Measurements from ENCODE around the gene LAPTM5.

LAPTM5 gene

DNA sequence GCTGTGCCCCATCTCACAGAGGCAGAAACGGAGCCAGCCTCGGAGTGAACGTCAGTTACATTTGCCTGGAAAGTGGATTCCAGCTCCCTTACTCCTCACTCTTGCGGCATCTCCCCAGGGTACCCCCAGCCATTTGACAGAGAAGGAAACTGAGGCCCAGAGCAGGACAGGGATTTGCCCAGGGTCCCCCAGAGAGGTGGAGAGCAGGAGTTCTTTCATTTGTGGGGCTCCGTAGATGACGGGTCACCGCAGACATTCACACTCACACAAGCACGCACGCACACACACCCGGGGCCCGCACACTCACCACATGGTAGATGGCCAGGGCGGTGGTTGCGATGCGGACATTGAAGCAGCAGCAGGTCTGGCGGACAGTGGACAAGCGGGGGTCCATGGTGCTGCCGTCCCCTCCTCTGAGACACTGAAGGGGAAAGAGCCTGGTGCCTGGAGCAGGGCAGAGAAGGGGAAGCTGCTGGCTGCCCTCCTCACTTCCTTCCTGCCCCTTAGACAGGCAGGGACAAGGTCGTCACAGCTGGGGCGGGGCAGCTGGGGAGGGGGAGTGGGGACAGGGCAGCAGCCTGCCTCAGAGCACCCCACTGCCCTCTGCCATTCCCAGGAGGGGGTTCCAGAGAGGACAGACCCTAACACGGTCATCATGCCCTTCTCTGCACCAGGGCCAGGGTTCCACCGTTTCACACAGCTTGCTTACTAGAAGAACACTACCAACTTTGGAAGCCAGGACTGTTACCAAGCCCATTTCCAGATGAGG lies at the start of gene LAPTM5:
Gene LAPTM5, minus strand, starts transcription at position 423 of the 769 bp plus-strand sequence. Its CDS starts 29 bp downstream, at position 394.
- TF ChIP-seq, protein P1, sequence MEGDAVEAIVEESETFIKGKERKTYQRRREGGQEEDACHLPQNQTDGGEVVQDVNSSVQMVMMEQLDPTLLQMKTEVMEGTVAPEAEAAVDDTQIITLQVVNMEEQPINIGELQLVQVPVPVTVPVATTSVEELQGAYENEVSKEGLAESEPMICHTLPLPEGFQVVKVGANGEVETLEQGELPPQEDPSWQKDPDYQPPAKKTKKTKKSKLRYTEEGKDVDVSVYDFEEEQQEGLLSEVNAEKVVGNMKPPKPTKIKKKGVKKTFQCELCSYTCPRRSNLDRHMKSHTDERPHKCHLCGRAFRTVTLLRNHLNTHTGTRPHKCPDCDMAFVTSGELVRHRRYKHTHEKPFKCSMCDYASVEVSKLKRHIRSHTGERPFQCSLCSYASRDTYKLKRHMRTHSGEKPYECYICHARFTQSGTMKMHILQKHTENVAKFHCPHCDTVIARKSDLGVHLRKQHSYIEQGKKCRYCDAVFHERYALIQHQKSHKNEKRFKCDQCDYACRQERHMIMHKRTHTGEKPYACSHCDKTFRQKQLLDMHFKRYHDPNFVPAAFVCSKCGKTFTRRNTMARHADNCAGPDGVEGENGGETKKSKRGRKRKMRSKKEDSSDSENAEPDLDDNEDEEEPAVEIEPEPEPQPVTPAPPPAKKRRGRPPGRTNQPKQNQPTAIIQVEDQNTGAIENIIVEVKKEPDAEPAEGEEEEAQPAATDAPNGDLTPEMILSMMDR (IDR thresholded peaks at IDR 0.05; ENCODE audit: insufficient read depth, low read depth, low read length, missing control alignments), result no peak
- H3K4me3 ChIP-seq (ENCODE audit: low read depth, low read length), result peak within 1 kb of the TSS; percentile 88
- peak; percentile 78 for DNase-seq (ENCODE audit: low read depth)

DNA sequence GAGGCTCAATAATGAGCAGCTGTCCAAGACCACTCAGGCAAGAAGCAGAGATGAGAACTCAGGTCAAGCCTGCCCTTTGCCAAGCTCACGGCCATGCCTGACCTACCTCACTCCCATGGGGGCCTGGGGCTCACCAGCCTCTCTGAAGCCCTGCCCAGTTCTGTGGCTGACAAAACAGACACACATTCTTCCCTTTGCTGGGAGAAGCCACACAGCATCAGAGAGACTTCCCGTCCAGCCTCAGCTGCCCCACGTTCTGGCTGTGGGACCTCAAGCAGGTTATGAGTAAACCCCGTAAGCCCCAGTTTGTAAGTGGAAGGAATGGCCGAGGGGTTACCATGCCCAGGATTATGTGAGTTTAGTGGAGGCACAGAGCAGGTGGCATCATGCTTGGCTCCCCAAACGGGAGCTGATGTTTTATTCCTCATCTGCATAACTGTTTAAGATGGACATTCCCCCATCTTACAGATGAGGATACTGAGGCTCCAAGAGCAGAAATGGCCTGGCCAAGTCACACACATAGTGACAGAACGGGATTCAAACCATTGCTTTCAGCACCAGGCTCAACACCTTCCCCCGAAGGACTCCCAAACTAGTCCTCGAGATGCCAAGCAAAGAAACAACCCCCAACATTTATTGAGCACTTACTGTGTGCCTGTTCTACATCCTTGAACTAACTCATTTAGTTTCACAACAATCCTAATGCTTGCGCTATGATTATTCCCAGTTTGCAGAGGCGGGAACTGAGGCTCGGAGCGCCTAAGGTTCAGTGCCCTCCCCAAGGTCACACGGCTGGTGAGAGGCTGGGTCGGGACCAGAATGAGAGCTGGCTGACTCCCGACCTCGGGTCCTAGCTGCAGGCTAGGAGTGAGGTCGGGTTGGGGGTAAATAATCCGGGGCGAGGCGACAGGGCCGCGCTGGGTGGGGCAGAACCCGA lies 49.1 kb upstream of the LAPTM5 start:
- DNase-seq (ENCODE audit: low read depth), result no peak
- no peak overlapping the region for H3K4me3 ChIP-seq (ENCODE audit: low read depth, low read length)
- TF ChIP-seq, protein P1 (IDR thresholded peaks at IDR 0.05; ENCODE audit: insufficient read depth, low read depth, low read length, missing control alignments), result no peak

DNA sequence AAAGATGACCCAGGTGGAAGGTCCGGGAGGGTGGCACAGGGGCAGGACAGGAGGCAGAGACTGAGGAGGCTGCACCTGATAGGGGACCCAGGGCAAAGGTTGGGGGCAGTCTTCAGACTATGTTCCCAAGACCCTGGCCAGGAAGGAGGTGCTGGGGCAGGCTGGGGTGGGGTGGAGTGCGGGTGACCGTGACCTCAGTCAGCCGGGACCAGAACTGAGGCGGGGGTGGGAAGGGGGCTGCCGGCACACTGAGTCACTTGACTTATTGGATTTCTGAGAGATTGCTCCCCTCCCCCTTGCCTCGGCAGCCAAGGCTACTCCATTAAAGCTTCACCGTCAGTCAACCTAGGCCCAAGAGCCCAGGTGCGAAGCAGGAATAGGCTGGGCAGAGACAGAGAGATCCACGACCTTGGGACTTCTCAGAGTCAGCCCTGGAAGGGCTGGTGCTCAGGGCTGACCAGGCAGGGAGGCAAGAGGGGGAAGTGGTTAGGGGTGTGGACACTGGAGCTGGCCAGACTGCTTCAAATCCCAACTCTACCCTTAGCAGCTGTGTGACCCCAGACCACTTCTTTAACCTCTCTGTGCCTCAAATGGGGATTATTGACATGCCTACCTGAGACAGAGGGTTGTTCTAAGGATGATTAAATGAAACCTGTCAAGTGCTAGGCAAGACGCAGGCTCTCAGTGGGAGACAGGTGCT lies 47.9 kb upstream of the LAPTM5 start:
- no peak overlapping the region for H3K4me3 ChIP-seq (ENCODE audit: low read depth, low read length)
- DNase-seq (ENCODE audit: low read depth), result no peak
- TF ChIP-seq, protein P1 (IDR thresholded peaks at IDR 0.05; ENCODE audit: insufficient read depth, low read depth, low read length, missing control alignments), result no peak

GRCh38 chr1:30804822-30805221 lies 47.2 kb upstream of the LAPTM5 start:
- DNase-seq (ENCODE audit: low read depth), result no peak
- TF ChIP-seq, protein P1 (IDR thresholded peaks at IDR 0.05; ENCODE audit: insufficient read depth, low read depth, low read length, missing control alignments), result no peak
- H3K4me3 ChIP-seq (ENCODE audit: low read depth, low read length), result no peak overlapping the region

GRCh38 chr1:30804352-30804751 lies 46.8 kb upstream of the LAPTM5 start:
- TF ChIP-seq, protein P1 (IDR thresholded peaks at IDR 0.05; ENCODE audit: insufficient read depth, low read depth, low read length, missing control alignments), result no peak
- H3K4me3 ChIP-seq (ENCODE audit: low read depth, low read length), result no peak overlapping the region
- no peak for DNase-seq (ENCODE audit: low read depth)

- no peak overlapping the region for H3K4me3 ChIP-seq (ENCODE audit: low read depth, low read length)
- DNase-seq (ENCODE audit: low read depth), result no peak
- TF ChIP-seq, protein P1 (IDR thresholded peaks at IDR 0.05; ENCODE audit: insufficient read depth, low read depth, low read length, missing control alignments), result no peak
Observed at GRCh38 chr1:30803562-30803961, 46.0 kb upstream of the LAPTM5 start.

Measured in GM12865 (cell line).